Keratinocyte (primary cell): Measurements from ENCODE around the gene CCNA2. TPM values are rescaled to one million over a fixed set of nuclear protein-coding genes. Genes with fewer than 3 reads are reported as not detected.

Experiments
- DNase-seq: peaks from one replicate; pipeline ENCODE4 v3.0.0-alpha.2; 2011; ENCODE audit warnings: low read depth, missing footprints, low spot score
- FAIRE-seq: peaks from 2 replicates; lab custom pipeline; 2011; peaks lifted over from hg19 to GRCh38; lab: Jason Lieb, UNC
- H2AFZ ChIP-seq: 2 replicates; pipeline ENCODE4 v1.6.0; 2012; ENCODE audit warnings: low read length, control low read depth, inconsistent platforms; ENCODE audit not compliant: control insufficient read depth
- H3K27ac ChIP-seq: 2 replicates; pipeline ENCODE4 v1.5.1; 2011; ENCODE audit warnings: low read length; ENCODE audit not compliant: control insufficient read depth, insufficient read depth
- H3K27me3 ChIP-seq: 3 replicates; pipeline ENCODE4 v1.6.0; 2011; ENCODE audit warnings: low read length; ENCODE audit not compliant: control insufficient read depth, insufficient read depth; ENCODE audit errors: extremely low read depth
- H3K36me3 ChIP-seq, 2 experiments: 2 replicates in 1 of 2; 3 replicates in 1 of 2; pipeline ENCODE4 v1.5.1; 2011; ENCODE audit warnings: low read length in 2 of 2, mild to moderate bottlenecking in 1 of 2; ENCODE audit not compliant: control insufficient read depth in 2 of 2, insufficient read depth in 2 of 2; ENCODE audit errors: extremely low read depth in 1 of 2
- H3K4me1 ChIP-seq: 3 replicates; pipeline ENCODE4 v1.5.1; 2011; ENCODE audit warnings: low read length; ENCODE audit not compliant: control insufficient read depth, insufficient read depth; ENCODE audit errors: extremely low read depth
- H3K4me2 ChIP-seq: 3 replicates; pipeline ENCODE4 v1.6.0; 2011; ENCODE audit warnings: low read depth, low read length; ENCODE audit not compliant: control insufficient read depth, insufficient read depth; ENCODE audit errors: extremely low read depth
- H3K4me3 ChIP-seq, 3 experiments: fragments of 200-600 bp in 1 of 3; sonication (generic) in 1 of 3; 2 replicates in 2 of 3; 3 replicates in 1 of 3; pipeline ENCODE4 v1.5.1; 2011 to 2016; ENCODE audit warnings: low read length in 3 of 3, mild to moderate bottlenecking in 3 of 3, control low read depth in 2 of 3, inconsistent platforms in 1 of 3, low read depth in 1 of 3, mixed read lengths in 1 of 3, mixed run types in 1 of 3, moderate library complexity in 1 of 3; ENCODE audit not compliant: control insufficient read depth in 2 of 3, insufficient read depth in 2 of 3; ENCODE audit errors: extremely low read depth in 1 of 3
- H3K79me2 ChIP-seq: 2 replicates; pipeline ENCODE4 v1.6.0; 2012; ENCODE audit warnings: low read length; ENCODE audit not compliant: control insufficient read depth, insufficient read depth
- H3K9ac ChIP-seq: 3 replicates; pipeline ENCODE4 v1.6.0; 2011; ENCODE audit warnings: low read length; ENCODE audit not compliant: control insufficient read depth, insufficient read depth; ENCODE audit errors: extremely low read depth
- H3K9me1 ChIP-seq: 3 replicates; pipeline ENCODE4 v1.6.0; 2011; ENCODE audit warnings: low read length; ENCODE audit not compliant: control insufficient read depth, insufficient read depth; ENCODE audit errors: extremely low read depth
- H3K9me3 ChIP-seq: 2 replicates; pipeline ENCODE4 v1.5.1; 2012; ENCODE audit warnings: low read depth, low read length; ENCODE audit not compliant: control insufficient read depth
- H4K20me1 ChIP-seq: 3 replicates; pipeline ENCODE4 v1.6.0; 2011; ENCODE audit warnings: low read length; ENCODE audit not compliant: control insufficient read depth, insufficient read depth; ENCODE audit errors: extremely low read depth
- CTCF ChIP-seq, 3 experiments: IDR thresholded peaks in 1 of 3; conservative IDR thresholded peaks in 1 of 3; optimal IDR thresholded peaks in 1 of 3; 2 replicates in 2 of 3; 3 replicates in 1 of 3; pipeline versions ENCODE3 to v1.5.1; 2011; ENCODE audit warnings: low read length in 3 of 3, mild to moderate bottlenecking in 3 of 3, moderate library complexity in 2 of 3, control low read depth in 1 of 3, inconsistent platforms in 1 of 3; ENCODE audit not compliant: insufficient read depth in 2 of 3; ENCODE audit errors: extremely low read depth in 1 of 3
- EZH2 ChIP-seq: IDR thresholded peaks from one replicate; pipeline ENCODE4 v1.6.1; 2012; ENCODE audit warnings: inconsistent platforms, mild to moderate bottlenecking, low read length, moderate library complexity
- dilution Hi-C: fragments of 300-500 bp; cut with MboI; formaldehyde crosslinking; loops from one replicate; pipeline ENCODE4 v1.7.0; 2020; ENCODE audit warnings: low sequenced_read_pairs; ENCODE audit not compliant: extremely low pct_ligation_motif_present
- polyA plus RNA-seq, 5 experiments: library from polyadenylated mRNA; depleted of rRNA in 3 of 5; stranded (reverse) in 3 of 5; stranded (forward) in 1 of 5; unstranded in 1 of 5; fragments of >200 nt; gene quantifications; 1 replicate in 1 of 5; 2 replicates in 3 of 5; 3 replicates in 1 of 5; pipeline versions ENCODE4 v1.2.1 to v1.2.3, GENCODE V29; 2011 to 2012; ENCODE audit warnings: missing spikeins in 2 of 5, low read depth in 1 of 5, low replicate concordance in 1 of 5

CCNA2 gene
- polyA plus RNA-seq, 1 donor (not counting 4 experiments of a cell fraction or from before 2014, with no cell fraction given) = 27.4 TPM

GRCh38 chr4:121799867-121800501, 23.7 kb downstream of the CCNA2 start:
- H3K79me2 ChIP-seq = peaks cover 12% of the 10 kb centered on the region
- TF ChIP-seq EZH2 (no peak), CTCF (optimal IDR thresholded peaks at IDR 0.05 in 1 of 3, IDR thresholded peaks at IDR 0.05 in 1 of 3, conservative IDR thresholded peaks at IDR 0.05 in 1 of 3; ENCODE audit: extremely low read depth in 1 of 3, insufficient read depth in 2 of 3, low read length in 3 of 3) (no peak)
- no peaks in the 10 kb centered on the region for H4K20me1 ChIP-seq
- H3K4me1 ChIP-seq = peaks cover 8% of the 10 kb centered on the region
- dilution Hi-C loops = no loop called here
- H3K27ac ChIP-seq = no peak overlapping the region
- no peaks in the 10 kb centered on the region for H3K9me3 ChIP-seq
- H2AFZ ChIP-seq = peak overlapping the region; percentile 100
- no peak overlapping the region for H3K4me2 ChIP-seq
- H3K27me3 ChIP-seq = no peaks in the 10 kb centered on the region
- DNase-seq (no peak), FAIRE-seq (no peak)
- H3K9ac ChIP-seq = no peak overlapping the region
- H3K36me3 ChIP-seq = peaks cover 0 to 5% of the 10 kb centered on the region in 2 experiments
- H3K4me3 ChIP-seq = no peak overlapping the region
- no peaks in the 10 kb centered on the region for H3K9me1 ChIP-seq

DNA sequence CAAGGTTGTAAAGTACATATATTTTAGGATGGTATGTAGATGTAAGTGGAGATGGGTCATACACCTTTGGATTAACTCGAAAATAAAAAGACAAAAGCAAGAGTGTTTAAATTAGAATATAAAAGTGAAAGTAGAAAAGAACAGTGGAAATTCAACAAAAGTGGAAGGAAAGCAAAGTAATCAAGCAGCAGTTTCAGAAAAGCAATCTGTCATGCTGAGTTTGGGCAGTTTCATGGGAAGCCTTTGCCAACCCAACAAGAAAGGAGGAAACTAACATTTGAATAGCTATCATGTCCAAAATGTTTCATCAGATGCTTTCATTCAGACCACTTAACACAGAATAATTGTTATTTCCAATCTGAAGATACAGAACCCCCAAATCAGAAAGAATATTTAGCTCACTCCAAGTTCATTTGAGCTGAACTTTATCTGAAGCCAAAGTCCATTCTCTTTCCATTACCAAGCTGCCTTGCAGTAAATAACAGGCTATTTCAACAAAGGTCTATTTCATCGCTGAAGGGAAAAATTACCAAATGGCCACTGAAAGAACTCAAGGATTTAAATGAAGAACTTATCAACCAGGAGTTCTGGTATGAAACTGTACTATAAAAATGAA, 24.4 kb downstream of the CCNA2 start:
- Histone ChIP-seq H4K20me1 (no peaks in the 10 kb centered on the region), H3K27ac (no peak overlapping the region), H2AFZ (peak overlapping the region; percentile 55), H3K79me2 (peaks cover 12% of the 10 kb centered on the region), H3K4me1 (peaks cover 8% of the 10 kb centered on the region), H3K9me1 (no peaks in the 10 kb centered on the region), H3K4me3 (no peak overlapping the region), H3K9ac (no peak overlapping the region), H3K36me3 (peaks cover 0 to 2% of the 10 kb centered on the region in 2 experiments), H3K27me3 (no peaks in the 10 kb centered on the region), H3K9me3 (no peaks in the 10 kb centered on the region), H3K4me2 (no peak overlapping the region)
- TF ChIP-seq EZH2 = no peak
- no peak for TF ChIP-seq CTCF (optimal IDR thresholded peaks at IDR 0.05 in 1 of 3, IDR thresholded peaks at IDR 0.05 in 1 of 3, conservative IDR thresholded peaks at IDR 0.05 in 1 of 3; ENCODE audit: extremely low read depth in 1 of 3, insufficient read depth in 2 of 3, low read length in 3 of 3)
- FAIRE-seq = no peak
- DNase-seq = no peak
- dilution Hi-C loops = no loop called here
